Suprapubic skin (tissue), 3 donors: ENCODE results near the gene CMA1.
"Not testable (repeated sequence)": the region's sequence is repeated elsewhere in the genome, so short reads cannot be mapped to it uniquely, and the experiment has no call there.

Experiments used
- CTCF ChIP-seq, 2 donors: fragments of 200-600 bp in 1 of 2; fragments of 450-650 bp in 1 of 2; sonication (generic) in 1 of 2; IDR thresholded peaks; one replicate each; pipeline ENCODE4 v1.5.1; 2016 to 2019; ENCODE audit warnings: antibody characterized with exemption in 2 of 2, mild to moderate bottlenecking in 1 of 2, moderate library complexity in 1 of 2
- POLR2A ChIP-seq, 2 donors: fragments of 450-650 bp; IDR thresholded peaks; one replicate each; pipeline ENCODE4 v1.6.1; 2017; ENCODE audit warnings: antibody characterized with exemption in 2 of 2, mild to moderate bottlenecking in 2 of 2, moderate library complexity in 2 of 2

- TF ChIP-seq CTCF, POLR2A (IDR thresholded peaks at IDR 0.05): not testable (repeated sequence)
Measured at GRCh38 chr14:24482699-24483303, 25.3 kb downstream of the CMA1 start.
